HepG2 (cell line): Measurements from ENCODE around the gene PLLP. TPM values are rescaled to one million over a fixed set of nuclear protein-coding genes. Genes with fewer than 3 reads are reported as not detected.

ENCODE experiments used
- EHMT2 ChIP-seq: fragments of 200-600 bp; sonication (generic); IDR thresholded peaks from 2 replicates; pipeline ENCODE4 v1.7.0; 2017; ENCODE audit warnings: antibody characterized with exemption, low read depth, low read length, borderline replicate concordance
- FOXK2 ChIP-seq: fragments of 450-650 bp; IDR thresholded peaks from 2 replicates; pipeline ENCODE4 v1.6.1; 2016
- HMGA1 ChIP-seq: sonication (generic); formaldehyde crosslinking; conservative IDR thresholded peaks from 2 replicates; pipeline ENCODE4 v1.4.0; 2020; ENCODE audit warnings: missing genetic modification reagents
- HOXD1 ChIP-seq: sonication (generic); formaldehyde crosslinking; IDR thresholded peaks from 2 replicates; pipeline ENCODE4 v1.5.0; 2020; ENCODE audit warnings: missing genetic modification reagents
- NAIF1 ChIP-seq: sonication (generic); formaldehyde crosslinking; IDR thresholded peaks from 2 replicates; pipeline ENCODE4 v1.5.0; 2020; ENCODE audit warnings: mild to moderate bottlenecking, missing genetic modification reagents, borderline replicate concordance
- NFKBIZ ChIP-seq: IDR thresholded peaks from 2 replicates; pipeline ENCODE4 v1.6.1; 2018; ENCODE audit warnings: missing genetic modification reagents, missing compliant biosample characterization
- SP4 ChIP-seq: sonication (generic); formaldehyde crosslinking; IDR thresholded peaks from 2 replicates; pipeline ENCODE4 v1.8.1; 2023; ENCODE audit warnings: mild to moderate bottlenecking, missing genetic modification reagents
- TARDBP ChIP-seq: sonication (generic); formaldehyde crosslinking; IDR thresholded peaks from 2 replicates; pipeline ENCODE4 v1.8.0; 2022; ENCODE audit warnings: mild to moderate bottlenecking, missing genetic modification reagents
- ZBTB1 ChIP-seq: sonication (generic); formaldehyde crosslinking; IDR thresholded peaks from 2 replicates; pipeline ENCODE4 v1.4.0; 2020; ENCODE audit warnings: missing genetic modification reagents, borderline replicate concordance
- ZNF484 ChIP-seq: sonication (generic); formaldehyde crosslinking; IDR thresholded peaks from 2 replicates; pipeline ENCODE4 v1.5.1; 2020; ENCODE audit warnings: mild to moderate bottlenecking, low read depth, missing genetic modification reagents, borderline replicate concordance
- ZNF775 ChIP-seq: sonication (generic); formaldehyde crosslinking; IDR thresholded peaks from 2 replicates; pipeline ENCODE4 v1.4.0; 2020; ENCODE audit warnings: missing genetic modification reagents, mild to moderate bottlenecking, moderate library complexity, borderline replicate concordance
- polyA plus RNA-seq, 8 experiments: library from polyadenylated mRNA; depleted of rRNA in 3 of 8; stranded (reverse) in 7 of 8; unstranded in 1 of 8; fragments of >200 nt; fragmentation: Illumina TruSeq in 4 of 8; extraction: Trizol in 4 of 8; gene quantifications; 2 replicates each; pipeline versions ENCODE4 v1.2.1 to v1.2.3, GENCODE V29; 2011 to 2016; ENCODE audit warnings: low read depth in 4 of 8, missing spikeins in 1 of 8, mixed read lengths in 1 of 8; ENCODE audit not compliant: insufficient read depth in 1 of 8
- total RNA-seq, 5 experiments: library from RNA; depleted of rRNA; stranded (reverse); fragments of >200 nt; fragmentation: Illumina TruSeq; extraction: Trizol; gene quantifications; 2 replicates each; pipeline ENCODE4 v1.2.3, GENCODE V29; 2016; ENCODE audit warnings: low read depth in 1 of 5
- TF ChIP-seq, protein P1 (sequence below): sonication (generic); formaldehyde crosslinking; IDR thresholded peaks from 2 replicates; pipeline ENCODE4 v1.4.0; 2020; ENCODE audit warnings: missing genetic modification reagents, borderline replicate concordance
- TF ChIP-seq, protein P2 (sequence below): sonication (generic); formaldehyde crosslinking; IDR thresholded peaks from 2 replicates; pipeline ENCODE4 v1.4.0; 2020; ENCODE audit warnings: missing genetic modification reagents
- TF ChIP-seq, protein P3 (sequence below): sonication (generic); formaldehyde crosslinking; IDR thresholded peaks from 2 replicates; pipeline ENCODE4 v1.9.0; 2021; ENCODE audit warnings: missing genetic modification reagents, borderline replicate concordance
- TF ChIP-seq, protein P4 (sequence below): sonication (generic); formaldehyde crosslinking; IDR thresholded peaks from 2 replicates; pipeline ENCODE4 v1.4.0; 2020; ENCODE audit warnings: missing genetic modification reagents
- TF ChIP-seq, protein P5 (sequence below): sonication (generic); formaldehyde crosslinking; conservative IDR thresholded peaks from 2 replicates; pipeline ENCODE4 v1.8.1; 2023; ENCODE audit warnings: missing genetic modification reagents

The PLLP gene
- total and polyA plus RNA-seq, 2 of the 13 experiments (the other 11 are each of a cell fraction or from before 2014, with no cell fraction given), result 60.6 to 127 TPM

DNA sequence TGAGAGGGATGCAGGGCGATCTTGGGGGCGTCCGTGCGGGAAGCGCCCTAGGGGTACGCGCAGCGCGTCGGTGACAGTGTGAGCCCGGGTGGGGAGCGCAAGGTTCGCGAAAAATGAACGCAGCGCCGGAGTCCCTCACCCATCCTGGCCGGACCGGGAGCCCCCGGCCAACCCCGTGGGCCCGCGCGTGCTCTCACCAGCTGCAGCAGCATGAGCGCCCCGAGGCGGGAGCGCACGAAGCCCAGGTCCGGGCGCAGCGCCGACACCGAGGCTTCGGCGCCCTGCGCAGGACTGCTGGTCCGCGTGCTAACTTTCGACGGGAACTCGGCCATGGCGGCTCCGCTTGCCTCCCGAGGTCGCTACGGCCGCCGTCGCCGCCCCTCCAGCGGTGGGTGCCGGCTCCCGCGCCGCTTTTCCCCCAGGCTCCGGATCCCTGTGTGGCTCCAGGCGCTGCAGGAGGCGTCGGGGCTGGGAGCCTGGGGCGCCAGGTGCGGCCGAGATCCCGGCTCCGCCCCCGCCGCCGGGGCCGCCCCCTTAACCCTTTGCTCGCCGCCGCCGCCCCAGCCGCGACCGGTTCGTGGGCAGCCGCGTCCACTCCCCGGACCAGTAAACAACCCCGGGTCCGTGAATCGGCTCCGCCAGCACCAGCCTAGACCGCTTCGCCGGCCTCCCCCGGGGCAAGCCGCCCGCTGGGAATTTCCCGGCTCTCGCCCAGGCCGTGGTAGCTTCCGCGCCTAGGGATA, at the start of gene PLLP (continued):
- TF ChIP-seq, protein P1, sequence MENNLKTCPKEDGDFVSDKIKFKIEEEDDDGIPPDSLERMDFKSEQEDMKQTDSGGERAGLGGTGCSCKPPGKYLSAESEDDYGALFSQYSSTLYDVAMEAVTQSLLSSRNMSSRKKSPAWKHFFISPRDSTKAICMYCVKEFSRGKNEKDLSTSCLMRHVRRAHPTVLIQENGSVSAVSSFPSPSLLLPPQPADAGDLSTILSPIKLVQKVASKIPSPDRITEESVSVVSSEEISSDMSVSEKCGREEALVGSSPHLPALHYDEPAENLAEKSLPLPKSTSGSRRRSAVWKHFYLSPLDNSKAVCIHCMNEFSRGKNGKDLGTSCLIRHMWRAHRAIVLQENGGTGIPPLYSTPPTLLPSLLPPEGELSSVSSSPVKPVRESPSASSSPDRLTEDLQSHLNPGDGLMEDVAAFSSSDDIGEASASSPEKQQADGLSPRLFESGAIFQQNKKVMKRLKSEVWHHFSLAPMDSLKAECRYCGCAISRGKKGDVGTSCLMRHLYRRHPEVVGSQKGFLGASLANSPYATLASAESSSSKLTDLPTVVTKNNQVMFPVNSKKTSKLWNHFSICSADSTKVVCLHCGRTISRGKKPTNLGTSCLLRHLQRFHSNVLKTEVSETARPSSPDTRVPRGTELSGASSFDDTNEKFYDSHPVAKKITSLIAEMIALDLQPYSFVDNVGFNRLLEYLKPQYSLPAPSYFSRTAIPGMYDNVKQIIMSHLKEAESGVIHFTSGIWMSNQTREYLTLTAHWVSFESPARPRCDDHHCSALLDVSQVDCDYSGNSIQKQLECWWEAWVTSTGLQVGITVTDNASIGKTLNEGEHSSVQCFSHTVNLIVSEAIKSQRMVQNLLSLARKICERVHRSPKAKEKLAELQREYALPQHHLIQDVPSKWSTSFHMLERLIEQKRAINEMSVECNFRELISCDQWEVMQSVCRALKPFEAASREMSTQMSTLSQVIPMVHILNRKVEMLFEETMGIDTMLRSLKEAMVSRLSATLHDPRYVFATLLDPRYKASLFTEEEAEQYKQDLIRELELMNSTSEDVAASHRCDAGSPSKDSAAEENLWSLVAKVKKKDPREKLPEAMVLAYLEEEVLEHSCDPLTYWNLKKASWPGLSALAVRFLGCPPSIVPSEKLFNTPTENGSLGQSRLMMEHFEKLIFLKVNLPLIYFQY (CRISPR knock-in tag), result peak; percentile 73; the same call in 1 of the 2 replicates
- TF ChIP-seq, protein P2, sequence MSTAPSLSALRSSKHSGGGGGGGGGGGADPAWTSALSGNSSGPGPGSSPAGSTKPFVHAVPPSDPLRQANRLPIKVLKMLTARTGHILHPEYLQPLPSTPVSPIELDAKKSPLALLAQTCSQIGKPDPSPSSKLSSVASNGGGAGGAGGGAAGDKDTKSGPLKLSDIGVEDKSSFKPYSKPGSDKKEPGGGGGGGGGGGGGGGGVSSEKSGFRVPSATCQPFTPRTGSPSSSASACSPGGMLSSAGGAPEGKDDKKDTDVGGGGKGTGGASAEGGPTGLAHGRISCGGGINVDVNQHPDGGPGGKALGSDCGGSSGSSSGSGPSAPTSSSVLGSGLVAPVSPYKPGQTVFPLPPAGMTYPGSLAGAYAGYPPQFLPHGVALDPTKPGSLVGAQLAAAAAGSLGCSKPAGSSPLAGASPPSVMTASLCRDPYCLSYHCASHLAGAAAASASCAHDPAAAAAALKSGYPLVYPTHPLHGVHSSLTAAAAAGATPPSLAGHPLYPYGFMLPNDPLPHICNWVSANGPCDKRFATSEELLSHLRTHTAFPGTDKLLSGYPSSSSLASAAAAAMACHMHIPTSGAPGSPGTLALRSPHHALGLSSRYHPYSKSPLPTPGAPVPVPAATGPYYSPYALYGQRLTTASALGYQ (CRISPR knock-in tag), result peak; percentile 91
- TF ChIP-seq HMGA1 (CRISPR knock-in tag) (no peak), FOXK2 (no peak), EHMT2 (no peak), TARDBP (CRISPR knock-in tag) (peak; percentile 39; the same call in 1 of the 2 replicates), ZNF775 (CRISPR knock-in tag) (peak; percentile 85; the same call in 1 of the 2 replicates), ZBTB1 (CRISPR knock-in tag) (no peak; the same call in 1 of the 2 replicates), SP4 (CRISPR knock-in tag) (peak; percentile 95), NFKBIZ (no peak; the same call in 1 of the 2 replicates), NAIF1 (CRISPR knock-in tag) (peak; percentile 78; the same call in 1 of the 2 replicates), ZNF484 (CRISPR knock-in tag) (peak; percentile 31; the same call in 1 of the 2 replicates), HOXD1 (peak; percentile 78)
- TF ChIP-seq, protein P3, sequence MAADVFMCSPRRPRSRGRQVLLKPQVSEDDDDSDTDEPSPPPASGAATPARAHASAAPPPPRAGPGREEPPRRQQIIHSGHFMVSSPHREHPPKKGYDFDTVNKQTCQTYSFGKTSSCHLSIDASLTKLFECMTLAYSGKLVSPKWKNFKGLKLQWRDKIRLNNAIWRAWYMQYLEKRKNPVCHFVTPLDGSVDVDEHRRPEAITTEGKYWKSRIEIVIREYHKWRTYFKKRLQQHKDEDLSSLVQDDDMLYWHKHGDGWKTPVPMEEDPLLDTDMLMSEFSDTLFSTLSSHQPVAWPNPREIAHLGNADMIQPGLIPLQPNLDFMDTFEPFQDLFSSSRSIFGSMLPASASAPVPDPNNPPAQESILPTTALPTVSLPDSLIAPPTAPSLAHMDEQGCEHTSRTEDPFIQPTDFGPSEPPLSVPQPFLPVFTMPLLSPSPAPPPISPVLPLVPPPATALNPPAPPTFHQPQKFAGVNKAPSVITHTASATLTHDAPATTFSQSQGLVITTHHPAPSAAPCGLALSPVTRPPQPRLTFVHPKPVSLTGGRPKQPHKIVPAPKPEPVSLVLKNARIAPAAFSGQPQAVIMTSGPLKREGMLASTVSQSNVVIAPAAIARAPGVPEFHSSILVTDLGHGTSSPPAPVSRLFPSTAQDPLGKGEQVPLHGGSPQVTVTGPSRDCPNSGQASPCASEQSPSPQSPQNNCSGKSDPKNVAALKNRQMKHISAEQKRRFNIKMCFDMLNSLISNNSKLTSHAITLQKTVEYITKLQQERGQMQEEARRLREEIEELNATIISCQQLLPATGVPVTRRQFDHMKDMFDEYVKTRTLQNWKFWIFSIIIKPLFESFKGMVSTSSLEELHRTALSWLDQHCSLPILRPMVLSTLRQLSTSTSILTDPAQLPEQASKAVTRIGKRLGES, result peak; percentile 92
- TF ChIP-seq, protein P4, sequence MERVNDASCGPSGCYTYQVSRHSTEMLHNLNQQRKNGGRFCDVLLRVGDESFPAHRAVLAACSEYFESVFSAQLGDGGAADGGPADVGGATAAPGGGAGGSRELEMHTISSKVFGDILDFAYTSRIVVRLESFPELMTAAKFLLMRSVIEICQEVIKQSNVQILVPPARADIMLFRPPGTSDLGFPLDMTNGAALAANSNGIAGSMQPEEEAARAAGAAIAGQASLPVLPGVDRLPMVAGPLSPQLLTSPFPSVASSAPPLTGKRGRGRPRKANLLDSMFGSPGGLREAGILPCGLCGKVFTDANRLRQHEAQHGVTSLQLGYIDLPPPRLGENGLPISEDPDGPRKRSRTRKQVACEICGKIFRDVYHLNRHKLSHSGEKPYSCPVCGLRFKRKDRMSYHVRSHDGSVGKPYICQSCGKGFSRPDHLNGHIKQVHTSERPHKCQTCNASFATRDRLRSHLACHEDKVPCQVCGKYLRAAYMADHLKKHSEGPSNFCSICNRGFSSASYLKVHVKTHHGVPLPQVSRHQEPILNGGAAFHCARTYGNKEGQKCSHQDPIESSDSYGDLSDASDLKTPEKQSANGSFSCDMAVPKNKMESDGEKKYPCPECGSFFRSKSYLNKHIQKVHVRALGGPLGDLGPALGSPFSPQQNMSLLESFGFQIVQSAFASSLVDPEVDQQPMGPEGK (CRISPR knock-in tag), result peak; percentile 56; the same call in 1 of the 2 replicates
- TF ChIP-seq, protein P5, sequence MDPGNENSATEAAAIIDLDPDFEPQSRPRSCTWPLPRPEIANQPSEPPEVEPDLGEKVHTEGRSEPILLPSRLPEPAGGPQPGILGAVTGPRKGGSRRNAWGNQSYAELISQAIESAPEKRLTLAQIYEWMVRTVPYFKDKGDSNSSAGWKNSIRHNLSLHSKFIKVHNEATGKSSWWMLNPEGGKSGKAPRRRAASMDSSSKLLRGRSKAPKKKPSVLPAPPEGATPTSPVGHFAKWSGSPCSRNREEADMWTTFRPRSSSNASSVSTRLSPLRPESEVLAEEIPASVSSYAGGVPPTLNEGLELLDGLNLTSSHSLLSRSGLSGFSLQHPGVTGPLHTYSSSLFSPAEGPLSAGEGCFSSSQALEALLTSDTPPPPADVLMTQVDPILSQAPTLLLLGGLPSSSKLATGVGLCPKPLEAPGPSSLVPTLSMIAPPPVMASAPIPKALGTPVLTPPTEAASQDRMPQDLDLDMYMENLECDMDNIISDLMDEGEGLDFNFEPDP (CRISPR knock-in tag), result 0 out of 2 replicates have a peak, but pooled peaks have one; percentile 65
